Measurements from ENCODE around the gene SERHL2. TPM values are rescaled to one million over a fixed set of nuclear protein-coding genes. Genes with fewer than 3 reads are reported as not detected.

Gene SERHL2
- total RNA-seq, 3 donors from 2014 or later: 0.52 to 2.5 (median 0.89) TPM

GRCh38 chr22:42608136-42608822 lies 54.5 kb downstream of the SERHL2 start:
- peaks cover 28% of the 10 kb centered on the region for H3K4me1 ChIP-seq (ENCODE audit: low read depth)

GRCh38 chr22:42608823-42609361 lies 55.1 kb downstream of the SERHL2 start:
- H3K4me1 ChIP-seq (ENCODE audit: low read depth): peaks cover 34% of the 10 kb centered on the region
- H3K9me3 ChIP-seq: no peaks in the 10 kb centered on the region
- intact Hi-C loops (cut with DNase I, micrococcal nuclease): no loop called here
- TF ChIP-seq CTCF (IDR thresholded peaks at IDR 0.05): no peak
- DNase-seq (no peak), ATAC-seq (no peak)
- no peaks in the 10 kb centered on the region for H3K36me3 ChIP-seq (ENCODE audit: low read depth)
- no peak overlapping the region for H3K4me3 ChIP-seq

More at GRCh38 chr22:42608136-42608822, 54.5 kb downstream of the SERHL2 start:
- no peak for DNase-seq
- Histone ChIP-seq H3K9me3 (no peaks in the 10 kb centered on the region), H3K4me3 (no peak overlapping the region), H3K36me3 (ENCODE audit: low read depth) (no peaks in the 10 kb centered on the region)
- no peak for TF ChIP-seq CTCF (IDR thresholded peaks at IDR 0.05)
- ATAC-seq: no peak
- intact Hi-C loops (cut with DNase I, micrococcal nuclease): no loop called here

- ATAC-seq (no peak), DNase-seq (no peak)
- Histone ChIP-seq H3K9me3 (no peaks in the 10 kb centered on the region), H3K4me3 (no peak overlapping the region), H3K4me1 (ENCODE audit: low read depth) (peaks cover 24% of the 10 kb centered on the region), H3K36me3 (ENCODE audit: low read depth) (peaks cover 6% of the 10 kb centered on the region)
- TF ChIP-seq CTCF (IDR thresholded peaks at IDR 0.05): no peak
- intact Hi-C loops (cut with DNase I, micrococcal nuclease): no loop called here
Observed at GRCh38 chr22:42610186-42610585, 56.4 kb downstream of the SERHL2 start.

- H3K4me3 ChIP-seq: no peak overlapping the region
- no peak for TF ChIP-seq CTCF (IDR thresholded peaks at IDR 0.05)
- ATAC-seq: no peak
- no peak for DNase-seq
- peaks cover 29% of the 10 kb centered on the region for H3K4me1 ChIP-seq (ENCODE audit: low read depth)
- H3K9me3 ChIP-seq: no peaks in the 10 kb centered on the region
- intact Hi-C loops (cut with DNase I, micrococcal nuclease): no loop called here
- peaks cover 6% of the 10 kb centered on the region for H3K36me3 ChIP-seq (ENCODE audit: low read depth)
Observed at GRCh38 chr22:42611051-42611450, 57.3 kb downstream of the SERHL2 start.

- DNase-seq: peak in 1 of 3 donors; percentile 28
- H3K36me3 ChIP-seq (ENCODE audit: low read depth): peaks cover 6% of the 10 kb centered on the region
- TF ChIP-seq CTCF (IDR thresholded peaks at IDR 0.05): no peak
- H3K4me3 ChIP-seq: no peak overlapping the region
- no peak for ATAC-seq
- H3K9me3 ChIP-seq: no peaks in the 10 kb centered on the region
- intact Hi-C loops (cut with DNase I, micrococcal nuclease): no loop called here
- H3K4me1 ChIP-seq (ENCODE audit: low read depth): peaks cover 32% of the 10 kb centered on the region
Observed at GRCh38 chr22:42612336-42612735, 58.6 kb downstream of the SERHL2 start.
